Measurements from ENCODE around the gene MICU1.

DNA sequence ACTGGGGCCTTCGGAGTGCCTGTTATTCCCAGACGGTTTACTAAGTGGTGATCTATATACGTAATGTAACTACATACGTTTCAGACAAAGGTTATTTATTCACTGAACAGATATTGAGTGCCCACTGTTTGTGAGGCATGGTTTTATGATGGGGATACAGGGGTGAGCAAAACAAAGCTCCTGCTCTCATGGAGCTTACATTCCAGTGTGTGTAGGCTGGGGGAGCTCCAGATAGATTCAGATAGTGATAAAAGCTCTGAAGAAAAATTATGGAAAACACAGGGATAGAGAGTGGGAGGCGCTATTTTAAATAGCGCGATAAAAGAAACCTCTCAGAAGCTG is 270.7 kb downstream of the MICU1 start:
- TF ChIP-seq, protein P1, sequence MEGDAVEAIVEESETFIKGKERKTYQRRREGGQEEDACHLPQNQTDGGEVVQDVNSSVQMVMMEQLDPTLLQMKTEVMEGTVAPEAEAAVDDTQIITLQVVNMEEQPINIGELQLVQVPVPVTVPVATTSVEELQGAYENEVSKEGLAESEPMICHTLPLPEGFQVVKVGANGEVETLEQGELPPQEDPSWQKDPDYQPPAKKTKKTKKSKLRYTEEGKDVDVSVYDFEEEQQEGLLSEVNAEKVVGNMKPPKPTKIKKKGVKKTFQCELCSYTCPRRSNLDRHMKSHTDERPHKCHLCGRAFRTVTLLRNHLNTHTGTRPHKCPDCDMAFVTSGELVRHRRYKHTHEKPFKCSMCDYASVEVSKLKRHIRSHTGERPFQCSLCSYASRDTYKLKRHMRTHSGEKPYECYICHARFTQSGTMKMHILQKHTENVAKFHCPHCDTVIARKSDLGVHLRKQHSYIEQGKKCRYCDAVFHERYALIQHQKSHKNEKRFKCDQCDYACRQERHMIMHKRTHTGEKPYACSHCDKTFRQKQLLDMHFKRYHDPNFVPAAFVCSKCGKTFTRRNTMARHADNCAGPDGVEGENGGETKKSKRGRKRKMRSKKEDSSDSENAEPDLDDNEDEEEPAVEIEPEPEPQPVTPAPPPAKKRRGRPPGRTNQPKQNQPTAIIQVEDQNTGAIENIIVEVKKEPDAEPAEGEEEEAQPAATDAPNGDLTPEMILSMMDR (IDR thresholded peaks at IDR 0.05) = no peak
- no peak for TF ChIP-seq POLR2A (IDR thresholded peaks at IDR 0.05)
